Skeletal muscle tissue (tissue), 4 donors: ENCODE data around the gene JAZF1. TPM values are rescaled to one million over a fixed set of nuclear protein-coding genes. Genes with fewer than 3 reads are reported as not detected.
A peak's percentile ranks its signal among the peaks of the same experiment; 100 is the strongest.

Experiments used
- H3K27ac ChIP-seq: one replicate; pipeline ENCODE4 v1.7.0; 2013; ENCODE audit warnings: mild to moderate bottlenecking, low read depth, low read length, inconsistent platforms
- H3K27me3 ChIP-seq, 3 donors: one replicate each; pipeline ENCODE4 v1.7.0; 2013; ENCODE audit warnings: low read length in 3 of 3; ENCODE audit not compliant: control insufficient read depth in 3 of 3, insufficient read depth in 3 of 3
- H3K36me3 ChIP-seq, 3 donors: one replicate each; pipeline ENCODE4 v1.7.0; 2013; ENCODE audit warnings: low read length in 3 of 3; ENCODE audit not compliant: control insufficient read depth in 3 of 3, insufficient read depth in 3 of 3
- H3K4me1 ChIP-seq, 3 donors: one replicate each; pipeline ENCODE4 v1.7.0; 2013; ENCODE audit warnings: low read length in 3 of 3, mild to moderate bottlenecking in 3 of 3; ENCODE audit not compliant: control insufficient read depth in 3 of 3, insufficient read depth in 3 of 3
- H3K4me3 ChIP-seq, 3 donors: one replicate each; pipeline ENCODE4 v1.7.0; 2013; ENCODE audit warnings: low read length in 3 of 3
- H3K9ac ChIP-seq, 3 donors: one replicate each; pipeline ENCODE4 v1.7.0; 2013; ENCODE audit warnings: low read length in 3 of 3, mild to moderate bottlenecking in 3 of 3, moderate library complexity in 2 of 3, low read depth in 1 of 3
- H3K9me3 ChIP-seq, 3 donors: one replicate each; pipeline ENCODE4 v1.7.0; 2013; ENCODE audit warnings: low read length in 3 of 3; ENCODE audit not compliant: control insufficient read depth in 3 of 3
- total RNA-seq: library from RNA; depleted of rRNA; stranded (reverse); fragments of >200 nt; gene quantifications from one replicate; pipeline ENCODE4 v1.2.3, GENCODE V29; 2014
- donor health status: Osteomylitis.

JAZF1 gene
- total RNA-seq = 7.3 TPM

DNA sequence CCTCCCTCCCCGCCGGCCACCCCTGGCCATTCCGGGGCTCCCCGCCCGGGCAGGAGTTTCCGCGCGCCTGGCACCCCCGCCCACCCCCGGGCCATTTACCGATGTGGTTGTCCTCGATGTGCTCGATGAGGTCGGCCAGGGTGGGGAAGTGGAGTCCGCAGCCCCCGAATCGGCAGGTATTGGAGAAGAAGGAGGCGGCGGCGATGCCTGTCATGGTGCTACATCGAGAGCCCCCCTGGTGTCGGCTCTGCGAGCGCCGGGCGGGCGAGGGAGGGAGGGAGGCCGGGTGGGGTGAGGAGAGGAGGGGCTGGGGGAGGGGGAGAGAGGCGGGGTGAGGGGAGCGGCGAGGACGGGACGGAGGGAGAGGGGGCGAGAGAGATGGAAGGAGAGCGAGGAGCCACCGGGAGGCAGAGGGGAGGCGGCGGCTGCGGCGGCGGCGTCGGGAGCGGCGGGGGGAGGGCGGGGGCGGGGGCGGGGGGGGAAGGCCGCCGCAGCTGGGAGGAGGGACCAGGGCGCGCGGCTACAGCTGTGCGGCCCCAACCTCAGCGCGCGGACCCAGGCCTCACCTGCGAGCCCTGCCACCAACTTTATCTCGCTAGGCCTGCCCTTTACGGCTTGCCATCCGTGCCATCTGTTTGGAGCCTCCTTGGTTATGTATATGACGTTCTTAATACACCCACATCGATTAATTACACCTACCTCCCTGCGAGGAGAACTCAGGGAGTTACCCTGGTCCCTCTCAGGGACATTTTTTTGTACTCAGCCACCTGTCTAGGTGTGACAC, at the start of gene JAZF1:
TSS of gene JAZF1 (minus strand) at position 432 of the 784 bp plus-strand sequence.
- peak within 1 kb of the TSS; percentile 56 for H3K27ac ChIP-seq
- H3K9ac ChIP-seq = peak within 1 kb of the TSS; percentile 13 to 63 (median 45)
- no peaks in the 10 kb centered on the region for H3K36me3 ChIP-seq

GRCh38 chr7:28230261-28230660, 49.7 kb upstream of the JAZF1 start:
- no peak overlapping the region for H3K9ac ChIP-seq
- H3K4me1 ChIP-seq = no peaks in the 10 kb centered on the region
- no peaks in the 10 kb centered on the region for H3K36me3 ChIP-seq
- no peaks in the 10 kb centered on the region for H3K27me3 ChIP-seq
- no peaks in the 10 kb centered on the region for H3K9me3 ChIP-seq
- no peak overlapping the region for H3K27ac ChIP-seq
- no peak overlapping the region for H3K4me3 ChIP-seq

More for the DNA sequence above, at the start of gene JAZF1:
- no peaks in the 10 kb centered on the region for H3K9me3 ChIP-seq
- no peaks in the 10 kb centered on the region for H3K27me3 ChIP-seq
- H3K4me3 ChIP-seq = peak within 1 kb of the TSS; percentile 65 to 74 (median 72)
- peaks cover 9 to 24% (median 9%) of the 10 kb centered on the region in 3 donors for H3K4me1 ChIP-seq

- no peak overlapping the region for H3K27ac ChIP-seq
- H3K36me3 ChIP-seq = no peaks in the 10 kb centered on the region
- no peaks in the 10 kb centered on the region for H3K27me3 ChIP-seq
- no peaks in the 10 kb centered on the region for H3K4me1 ChIP-seq
- H3K9ac ChIP-seq = no peak overlapping the region
- no peak overlapping the region for H3K4me3 ChIP-seq
- no peaks in the 10 kb centered on the region for H3K9me3 ChIP-seq
Measured at GRCh38 chr7:28228396-28228795, 47.8 kb upstream of the JAZF1 start.

DNA sequence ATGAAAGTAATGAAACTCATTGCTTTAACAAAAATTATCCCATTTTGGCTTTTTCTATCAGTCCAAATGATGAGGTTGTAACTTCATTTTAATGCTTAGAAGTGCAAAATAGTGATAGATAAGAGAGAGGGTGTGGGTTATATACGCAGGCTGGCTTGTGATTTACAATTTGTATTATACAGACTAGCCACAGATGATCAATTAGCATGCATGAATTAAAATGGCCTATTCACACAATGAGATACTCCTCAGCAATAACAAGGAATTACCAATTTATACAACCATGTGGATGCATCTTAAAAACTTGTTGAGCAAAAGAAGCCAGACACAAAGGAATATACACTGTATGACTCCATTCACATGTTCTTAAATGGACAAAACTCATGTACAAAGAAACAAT, 45.4 kb upstream of the JAZF1 start:
- H3K36me3 ChIP-seq = no peaks in the 10 kb centered on the region

DNA sequence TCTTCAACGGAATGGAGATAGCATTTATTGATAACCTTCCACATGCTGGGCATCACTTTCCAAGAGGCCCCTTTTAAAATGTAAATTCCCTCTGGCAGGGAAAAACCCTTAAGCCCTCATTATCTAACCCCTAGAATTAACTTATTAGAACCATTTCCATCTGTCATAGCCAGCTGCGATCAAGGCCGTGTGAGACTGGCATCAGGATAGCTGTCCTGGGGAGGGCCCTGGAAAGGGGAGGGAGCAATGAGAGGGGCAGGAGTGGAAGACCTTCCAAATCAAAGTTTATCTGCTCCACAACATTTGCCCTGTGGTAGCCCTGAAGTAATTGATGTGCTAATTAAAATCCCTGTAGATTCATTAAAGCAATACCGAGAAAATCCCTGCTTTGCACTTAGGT, 45.0 kb upstream of the JAZF1 start:
- no peak overlapping the region for H3K9ac ChIP-seq
- H3K27me3 ChIP-seq = no peaks in the 10 kb centered on the region
- H3K36me3 ChIP-seq = no peaks in the 10 kb centered on the region
- H3K27ac ChIP-seq = no peak overlapping the region
- no peak overlapping the region for H3K4me3 ChIP-seq
- no peaks in the 10 kb centered on the region for H3K9me3 ChIP-seq
- no peaks in the 10 kb centered on the region for H3K4me1 ChIP-seq

More for the DNA sequence above, 45.4 kb upstream of the JAZF1 start:
- H3K9me3 ChIP-seq = no peaks in the 10 kb centered on the region
- H3K27ac ChIP-seq = no peak overlapping the region
- H3K27me3 ChIP-seq = no peaks in the 10 kb centered on the region
- H3K4me3 ChIP-seq = no peak overlapping the region
- H3K4me1 ChIP-seq = no peaks in the 10 kb centered on the region
- no peak overlapping the region for H3K9ac ChIP-seq

DNA sequence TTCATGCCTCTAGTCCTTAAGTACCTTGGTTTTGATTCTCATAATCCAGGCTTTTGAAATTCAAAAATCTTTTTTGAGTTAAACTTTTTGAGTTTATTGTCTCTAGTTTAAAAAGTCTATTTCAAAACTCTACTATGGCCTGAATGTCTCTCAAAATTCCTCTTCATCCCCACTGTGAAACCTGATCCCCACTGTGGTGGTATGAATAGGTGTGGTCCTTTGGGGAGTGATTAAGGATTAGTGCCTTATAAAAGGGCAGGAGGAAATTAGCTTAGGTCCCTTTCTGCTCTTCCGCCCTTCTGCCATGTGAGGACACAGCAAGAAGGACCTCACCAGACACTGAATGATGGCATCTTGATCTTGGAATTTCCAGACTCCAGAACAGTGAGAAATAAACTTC, 44.1 kb upstream of the JAZF1 start:
- Histone ChIP-seq H3K9me3 (no peaks in the 10 kb centered on the region), H3K9ac (no peak overlapping the region), H3K27me3 (no peaks in the 10 kb centered on the region), H3K27ac (no peak overlapping the region), H3K4me1 (no peaks in the 10 kb centered on the region), H3K36me3 (no peaks in the 10 kb centered on the region), H3K4me3 (no peak overlapping the region)

GRCh38 chr7:28224172-28224571, 43.6 kb upstream of the JAZF1 start:
- Histone ChIP-seq H3K9me3 (no peaks in the 10 kb centered on the region), H3K27ac (no peak overlapping the region), H3K36me3 (no peaks in the 10 kb centered on the region), H3K4me1 (no peaks in the 10 kb centered on the region), H3K9ac (no peak overlapping the region), H3K4me3 (no peak overlapping the region), H3K27me3 (no peaks in the 10 kb centered on the region)

DNA sequence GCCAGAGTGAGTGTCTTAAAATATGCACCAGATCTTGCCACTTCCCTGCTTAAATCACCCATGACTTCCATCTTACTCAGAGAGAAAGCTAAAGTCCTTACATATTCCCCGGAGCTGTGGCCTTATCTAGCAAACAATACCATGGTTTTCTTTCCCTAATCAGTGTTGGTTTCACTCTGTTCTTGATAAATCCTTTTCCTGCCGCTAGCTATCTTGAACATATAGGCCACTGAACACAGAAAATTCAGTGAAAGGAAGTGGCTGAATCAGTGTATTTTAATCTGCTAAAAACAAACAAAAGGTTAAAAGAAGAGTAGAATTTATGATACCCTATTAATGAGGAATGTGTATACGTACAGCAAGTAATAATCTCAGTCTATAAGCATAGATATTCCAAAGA, 42.0 kb upstream of the JAZF1 start:
- no peak overlapping the region for H3K4me3 ChIP-seq
- H3K27ac ChIP-seq = no peak overlapping the region
- no peaks in the 10 kb centered on the region for H3K36me3 ChIP-seq
- no peaks in the 10 kb centered on the region for H3K4me1 ChIP-seq
- H3K27me3 ChIP-seq = no peaks in the 10 kb centered on the region
- no peak overlapping the region for H3K9ac ChIP-seq
- H3K9me3 ChIP-seq = no peaks in the 10 kb centered on the region

- H3K36me3 ChIP-seq = no peaks in the 10 kb centered on the region
- no peaks in the 10 kb centered on the region for H3K9me3 ChIP-seq
- no peaks in the 10 kb centered on the region for H3K27me3 ChIP-seq
- no peaks in the 10 kb centered on the region for H3K4me1 ChIP-seq
- no peak overlapping the region for H3K27ac ChIP-seq
- H3K9ac ChIP-seq = no peak overlapping the region
- H3K4me3 ChIP-seq = no peak overlapping the region
Measured at GRCh38 chr7:28219793-28220192, 39.2 kb upstream of the JAZF1 start.

DNA sequence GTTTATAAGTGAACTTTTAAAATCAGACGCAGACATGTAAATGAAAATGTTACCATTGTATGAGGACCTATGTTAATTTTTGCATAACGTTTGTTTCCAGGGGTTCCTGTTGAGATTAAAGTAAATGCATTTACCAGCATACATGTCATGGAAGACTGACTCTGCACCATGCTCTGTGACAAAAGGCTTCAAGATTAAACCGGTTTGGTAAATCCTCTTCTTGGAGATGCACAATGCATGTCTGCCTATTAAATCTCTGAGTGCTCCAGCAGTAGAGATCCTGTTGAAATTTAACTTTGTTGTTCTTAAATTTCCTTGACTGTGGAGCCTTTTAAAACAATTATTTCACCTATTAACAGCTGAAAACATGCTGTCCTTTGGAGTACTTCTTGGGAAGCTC, 36.5 kb upstream of the JAZF1 start:
- no peak overlapping the region for H3K4me3 ChIP-seq
- no peak overlapping the region for H3K27ac ChIP-seq
- no peaks in the 10 kb centered on the region for H3K9me3 ChIP-seq
- H3K9ac ChIP-seq = no peak overlapping the region
- no peaks in the 10 kb centered on the region for H3K27me3 ChIP-seq
- no peaks in the 10 kb centered on the region for H3K36me3 ChIP-seq
- no peaks in the 10 kb centered on the region for H3K4me1 ChIP-seq
